Posterior cingulate gyrus (tissue), 11 donors: ENCODE results near the gene BCAR3.
"Not testable (repeated sequence)": the region's sequence is repeated elsewhere in the genome, so short reads cannot be mapped to it uniquely, and the experiment has no call there.

Experiments used
- DNase-seq, 10 donors: peaks; one replicate each; pipeline versions ENCODE4 v3.0.0 to v3.0.0-alpha.2; 2020 to 2021; ENCODE audit warnings: mixed read lengths in 3 of 10
- intact Hi-C: fragments of 100-400 bp; cut with DNase I; formaldehyde crosslinking; loops from one replicate; pipeline ENCODE4 v1.15.1; 2023

The BCAR3 gene

DNA sequence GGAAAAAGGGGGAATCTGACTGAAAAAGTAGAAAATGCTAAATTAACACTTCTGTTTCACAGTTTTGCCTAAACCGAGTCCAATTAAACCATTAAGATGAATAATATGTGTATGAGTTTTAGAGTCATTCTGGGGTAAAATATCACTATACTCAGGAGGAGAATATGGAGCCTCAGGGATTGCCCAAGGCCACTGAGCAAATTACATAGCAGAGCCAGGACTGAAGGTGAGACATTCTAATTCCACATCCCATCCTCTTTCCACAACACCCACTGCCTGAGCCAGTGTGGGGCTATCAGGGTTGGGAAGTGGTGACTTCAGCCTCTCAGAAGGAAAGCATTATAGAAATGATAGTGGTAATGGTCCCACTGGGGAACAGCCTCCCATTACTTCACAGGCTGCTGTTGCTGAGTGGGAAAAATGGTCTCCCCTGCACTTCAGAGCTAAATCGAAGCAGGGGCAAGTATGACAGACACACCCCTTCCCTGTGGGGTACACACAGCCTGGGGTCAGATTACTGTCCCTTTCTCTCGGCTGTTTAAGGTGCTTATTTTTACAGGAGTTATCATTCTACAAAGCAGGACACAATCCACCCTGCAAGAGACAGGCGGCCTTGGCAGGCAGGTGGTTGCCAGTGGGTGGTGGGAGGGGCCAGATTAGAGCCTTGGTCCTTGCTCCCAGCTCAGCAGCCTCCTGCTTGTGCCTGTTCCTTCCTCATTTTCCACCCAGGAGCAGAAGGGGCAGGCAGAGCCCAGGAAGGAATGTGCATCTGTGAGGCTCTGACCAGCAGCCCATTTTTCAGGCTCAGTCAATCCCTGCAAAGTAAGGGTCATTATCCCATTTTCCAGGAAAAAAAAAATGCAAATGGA is 9.5 kb upstream of the BCAR3 start:
- intact Hi-C loops = no loop called here
- DNase-seq = no peak

- no peak for DNase-seq
- intact Hi-C loops = no loop called here
Observed at GRCh38 chr1:93690341-93690740, 8.7 kb upstream of the BCAR3 start.

DNA sequence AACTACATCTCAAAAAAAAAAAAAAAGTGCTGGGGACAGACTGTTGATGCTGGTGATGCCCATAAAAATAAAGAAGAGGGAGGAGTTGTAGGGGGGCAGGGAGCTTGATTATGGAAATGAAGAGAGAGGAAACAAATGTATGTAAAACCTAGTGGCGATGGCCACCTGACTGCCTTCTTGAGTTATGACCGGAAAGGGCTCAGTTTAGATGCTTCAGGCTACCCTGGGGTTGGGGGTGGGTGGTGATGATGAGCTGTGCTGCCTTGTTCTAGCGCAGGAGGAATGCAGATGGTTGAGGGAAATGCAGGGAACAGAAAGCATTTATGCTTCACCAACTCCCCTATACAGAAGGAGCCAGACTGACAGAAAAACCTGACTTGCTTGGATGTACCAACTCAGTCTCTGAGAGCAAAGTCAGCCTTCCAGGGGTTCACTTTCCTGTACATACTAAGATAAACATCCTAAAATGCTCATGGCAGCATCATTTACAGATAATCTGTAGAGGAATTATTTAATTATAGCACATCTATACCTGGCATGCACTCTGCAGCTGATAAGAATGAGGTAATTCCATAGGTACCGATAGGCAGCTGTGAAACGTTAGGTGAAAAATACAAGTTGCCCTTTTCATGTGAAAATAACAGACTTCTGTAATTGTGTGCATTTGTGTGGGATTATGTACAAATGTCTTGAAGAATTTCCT is 8.0 kb upstream of the BCAR3 start:
- DNase-seq = no peak
- intact Hi-C loops = loop anchor here (10.0 kb wide), 1 partner anchor 55 kb away; no protein-coding TSS in a partner anchor

- no peak for DNase-seq
- intact Hi-C loops = loop anchor here (10.0 kb wide), 1 partner anchor 53 kb away; no protein-coding TSS in a partner anchor
Observed at GRCh38 chr1:93687542-93687941, 5.9 kb upstream of the BCAR3 start.

GRCh38 chr1:93686504-93687250 is 5.0 kb upstream of the BCAR3 start:
- no peak for DNase-seq
- intact Hi-C loops = loop anchor here (10.0 kb wide), 1 partner anchor 52 kb away; no protein-coding TSS in a partner anchor

GRCh38 chr1:93685918-93686317 is 4.3 kb upstream of the BCAR3 start:
- intact Hi-C loops = loop anchor here (10.0 kb wide), 1 partner anchor 51 kb away; no protein-coding TSS in a partner anchor
- DNase-seq = no peak

DNA sequence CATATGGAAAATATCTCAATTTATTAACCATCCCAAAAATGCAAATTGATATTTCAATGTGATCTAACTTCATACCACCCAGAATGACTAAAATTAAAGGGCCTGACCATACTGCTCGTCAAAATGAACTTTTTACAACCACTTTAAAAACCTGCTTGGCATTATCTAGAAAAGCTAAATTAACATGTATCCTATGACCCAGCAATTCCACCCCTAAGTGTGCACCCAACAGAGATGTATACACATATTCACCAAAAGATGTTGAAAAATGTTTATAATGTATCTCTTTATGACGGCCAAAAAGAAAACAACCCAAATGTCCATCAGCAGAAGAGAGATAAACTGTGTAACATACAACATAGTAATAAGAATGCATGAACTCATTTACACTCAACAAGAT is 1.6 kb upstream of the BCAR3 start:
- DNase-seq = no peak
- intact Hi-C loops = loop anchor here (10.0 kb wide), 1 partner anchor 48 kb away; no protein-coding TSS in a partner anchor

DNA sequence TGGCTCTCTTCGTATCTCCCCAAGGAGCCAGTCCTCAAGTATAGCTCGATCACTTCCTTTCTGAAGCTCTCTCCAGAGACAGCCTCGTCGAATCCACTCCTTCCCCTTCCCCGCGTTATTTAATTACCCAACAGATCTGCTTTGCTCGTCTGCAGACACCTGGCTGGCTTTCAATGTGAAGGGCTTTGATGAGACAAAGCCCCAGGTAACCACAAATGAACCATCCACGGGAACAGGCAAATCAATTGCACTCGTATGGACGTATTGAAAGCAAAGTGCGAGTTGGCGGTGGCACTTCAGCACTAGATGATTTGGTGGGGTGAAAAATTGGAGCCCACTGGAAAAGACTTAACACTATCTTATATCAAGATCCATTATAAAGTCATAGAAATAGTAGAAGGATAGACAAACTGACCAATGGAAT is 364 bp upstream of the BCAR3 start:
- DNase-seq = no peak
- intact Hi-C loops = loop anchor here (10.0 kb wide), 1 partner anchor 47 kb away; no protein-coding TSS in a partner anchor

GRCh38 chr1:93680420-93681100 is 1.1 kb downstream of the BCAR3 start:
- DNase-seq = peak; percentile 37 to 93 (median 66)
- intact Hi-C loops = loop anchor here (10.0 kb wide), 1 partner anchor 46 kb away; no protein-coding TSS in a partner anchor

- intact Hi-C loops = loop anchor here (10.0 kb wide), 1 partner anchor 45 kb away; no protein-coding TSS in a partner anchor
- DNase-seq = no peak
Observed at GRCh38 chr1:93680076-93680419, 1.6 kb downstream of the BCAR3 start.

- intact Hi-C loops = loop anchor here (5.0 kb wide), 1 partner anchor 232 kb away; the partner anchor contains the start of gene FNBP1L
Observed at GRCh38 chr1:93679546-93679945, 2.1 kb downstream of the BCAR3 start.

DNA sequence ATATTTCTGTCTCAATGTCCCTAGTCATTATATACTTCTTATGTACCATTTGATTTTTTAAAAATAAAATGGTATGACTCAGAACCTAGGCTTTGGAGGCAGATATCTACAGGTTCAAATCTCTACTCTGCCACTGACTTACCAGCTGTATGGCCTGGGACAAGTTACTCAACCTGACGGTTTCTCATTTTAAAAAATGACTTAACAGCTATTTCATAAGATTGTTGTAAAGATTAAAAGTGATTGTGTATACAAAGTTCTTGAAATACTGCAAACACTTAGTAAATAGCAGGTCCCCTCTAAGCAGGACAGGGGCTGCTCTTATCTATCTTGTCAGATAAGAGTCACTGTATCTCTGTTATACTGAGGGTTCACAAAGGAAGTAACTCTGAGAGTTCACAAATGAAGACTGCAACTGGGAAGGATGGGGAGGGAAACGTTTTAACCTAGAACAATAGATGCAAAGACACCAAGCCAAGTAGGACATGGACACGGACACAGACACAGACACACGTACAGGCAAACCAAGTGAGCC is 2.6 kb downstream of the BCAR3 start:
- intact Hi-C loops = loop anchor here (5.0 kb wide), 1 partner anchor 232 kb away; the partner anchor contains the start of gene FNBP1L
- no peak for DNase-seq

More at GRCh38 chr1:93679546-93679945, 2.1 kb downstream of the BCAR3 start:
- DNase-seq = no peak

DNA sequence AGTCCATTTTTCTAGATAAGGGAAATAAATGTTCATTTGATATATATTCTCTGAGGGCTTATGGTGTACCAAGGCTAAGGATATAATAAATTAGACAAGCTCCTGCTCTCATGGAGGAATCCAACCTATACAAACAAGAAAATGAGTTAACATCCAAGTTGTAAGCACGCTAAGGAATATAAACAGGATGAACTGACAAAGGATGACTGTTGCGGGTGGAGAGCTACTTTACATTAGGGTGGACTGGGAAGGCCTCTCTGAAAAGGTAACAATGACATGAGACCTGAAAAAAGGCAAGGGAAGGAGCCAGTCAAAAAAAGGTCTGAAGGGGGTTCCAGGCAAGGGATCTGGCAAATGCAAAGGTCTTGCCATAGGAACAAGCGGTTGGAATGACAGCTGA is 3.1 kb downstream of the BCAR3 start:
- DNase-seq = no peak
- intact Hi-C loops = loop anchor here (5.0 kb wide), 1 partner anchor 231 kb away; the partner anchor contains the start of gene FNBP1L

GRCh38 chr1:93677729-93678128 is 3.9 kb downstream of the BCAR3 start:
- no peak for DNase-seq
- intact Hi-C loops = loop anchor here (5.0 kb wide), 1 partner anchor 230 kb away; the partner anchor contains the start of gene FNBP1L

DNA sequence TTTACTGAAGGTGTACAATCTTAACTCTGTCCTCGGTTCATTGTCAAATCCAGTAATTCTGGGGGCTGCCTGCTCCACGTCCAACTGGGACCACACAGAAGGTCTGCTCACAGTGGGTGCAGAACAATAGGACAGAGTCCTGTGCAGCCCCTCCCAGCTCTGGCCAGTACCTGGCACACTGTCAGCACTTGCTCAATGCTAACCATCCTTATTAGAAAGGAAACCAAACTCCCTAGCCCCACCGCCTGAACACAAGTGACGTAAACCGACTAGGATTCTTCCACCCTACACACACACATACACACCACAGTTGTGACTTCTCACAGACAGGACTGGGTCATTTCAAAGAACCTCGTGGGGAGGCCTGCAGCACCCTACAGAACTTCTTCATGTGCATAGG is 5.2 kb downstream of the BCAR3 start:
- intact Hi-C loops = loop anchor here (5.0 kb wide), 1 partner anchor 229 kb away; the partner anchor contains the start of gene FNBP1L

GRCh38 chr1:93675931-93676330 is 5.7 kb downstream of the BCAR3 start:
- intact Hi-C loops = loop anchor here (5.0 kb wide), 1 partner anchor 229 kb away; the partner anchor contains the start of gene FNBP1L
- no peak for DNase-seq

More for the DNA sequence above, 5.2 kb downstream of the BCAR3 start:
- DNase-seq = no peak

DNA sequence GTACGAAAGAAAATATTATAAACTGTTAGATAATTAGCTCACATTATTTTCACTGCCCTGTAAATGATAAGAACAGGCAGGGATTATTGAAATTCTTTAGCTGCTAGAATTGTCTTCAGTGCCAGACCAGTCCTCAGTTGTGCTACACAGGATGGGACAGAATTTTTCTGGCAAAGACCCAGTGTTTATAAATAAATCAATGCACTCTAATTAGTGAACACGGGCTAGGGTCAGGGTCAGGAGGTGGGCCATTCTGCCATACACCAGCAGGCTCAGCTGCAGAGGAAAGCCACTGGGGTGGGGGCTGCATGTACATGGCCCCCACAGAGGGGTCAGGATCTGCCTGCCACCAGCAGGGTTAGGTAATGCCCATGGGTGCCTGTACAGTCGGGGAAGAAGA is 6.4 kb downstream of the BCAR3 start:
- no peak for DNase-seq
- intact Hi-C loops = loop anchor here (5.0 kb wide), 1 partner anchor 228 kb away; the partner anchor contains the start of gene FNBP1L

DNA sequence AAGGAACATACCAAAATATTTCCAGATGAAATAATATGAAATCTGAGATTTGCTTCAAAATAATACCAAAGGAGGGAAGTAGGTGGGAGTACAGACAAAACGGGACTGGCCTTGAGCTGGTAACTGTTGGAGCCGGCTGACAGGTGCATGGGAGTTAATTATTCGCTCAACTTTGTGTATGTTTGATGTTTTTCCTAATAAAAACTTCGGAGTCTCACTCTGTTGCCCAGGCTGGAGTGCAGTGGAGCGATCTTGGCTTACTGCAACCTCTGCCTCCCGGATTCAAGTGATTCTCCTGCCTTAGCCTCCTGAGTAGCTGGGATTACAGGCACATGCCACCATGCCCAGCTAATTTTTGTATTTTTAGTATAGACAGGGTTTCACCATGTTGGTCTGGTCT is 7.6 kb downstream of the BCAR3 start:
- intact Hi-C loops = not testable (repeated sequence)

More for the DNA sequence above, 7.6 kb downstream of the BCAR3 start:
- DNase-seq = not testable (repeated sequence)
